NCI-H1417 (cell line): Measurements from ENCODE around the gene ZNF841.
"Not testable (repeated sequence)": the region's sequence is repeated elsewhere in the genome, so short reads cannot be mapped to it uniquely, and the experiment has no call there.

Experiments
- DNase-seq, 3 experiments: peaks; one replicate each; lab custom pipeline; 2025; lab: John Stamatoyannopoulos, UW

ZNF841 gene

DNA sequence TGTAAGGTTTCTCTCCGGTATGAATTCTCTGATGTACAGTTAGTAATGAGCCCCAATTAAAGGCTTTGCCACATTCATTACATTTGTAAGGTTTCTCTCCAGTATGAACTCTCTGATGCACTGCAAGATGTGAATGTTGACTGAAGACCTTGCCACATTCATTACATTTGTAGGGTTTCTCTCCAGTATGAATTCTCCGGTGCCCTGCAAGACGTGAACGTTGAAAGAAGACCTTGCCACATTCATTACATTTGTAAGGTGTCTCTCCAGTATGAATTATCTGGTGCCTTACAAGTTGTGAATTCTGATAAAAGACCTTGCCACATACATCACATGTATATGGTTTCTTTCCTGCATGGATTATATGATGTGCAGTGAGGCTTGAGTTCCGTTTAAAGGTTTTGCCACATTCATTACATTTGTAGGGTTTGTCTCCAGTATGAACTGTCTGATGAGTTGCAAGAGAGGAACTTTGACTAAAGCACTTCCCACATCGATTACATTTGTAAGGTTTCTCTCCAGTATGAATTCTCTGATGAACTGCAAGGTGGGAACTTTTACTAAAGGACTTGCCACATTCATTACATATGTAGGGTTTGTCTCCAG is 29.2 kb downstream of the ZNF841 start:
- no peak for DNase-seq

DNA sequence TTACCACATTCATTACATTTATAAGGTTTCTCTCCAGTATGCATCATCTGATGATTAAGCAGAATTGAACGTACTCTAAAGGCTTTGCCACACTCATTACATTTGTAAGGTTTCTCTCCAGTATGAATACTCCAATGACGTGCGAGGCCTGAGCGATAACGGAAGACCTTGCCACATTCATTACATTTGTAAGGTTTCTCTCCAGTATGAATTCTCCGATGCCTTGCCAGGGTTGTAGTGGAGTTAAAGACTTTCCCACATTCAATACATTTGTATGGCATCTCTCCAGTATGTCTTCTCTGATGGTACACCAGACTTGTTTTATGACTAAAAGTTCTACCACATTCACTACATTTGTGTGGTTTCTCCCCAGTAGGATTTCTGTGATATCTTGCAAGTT is 30.2 kb downstream of the ZNF841 start:
- DNase-seq: no peak

DNA sequence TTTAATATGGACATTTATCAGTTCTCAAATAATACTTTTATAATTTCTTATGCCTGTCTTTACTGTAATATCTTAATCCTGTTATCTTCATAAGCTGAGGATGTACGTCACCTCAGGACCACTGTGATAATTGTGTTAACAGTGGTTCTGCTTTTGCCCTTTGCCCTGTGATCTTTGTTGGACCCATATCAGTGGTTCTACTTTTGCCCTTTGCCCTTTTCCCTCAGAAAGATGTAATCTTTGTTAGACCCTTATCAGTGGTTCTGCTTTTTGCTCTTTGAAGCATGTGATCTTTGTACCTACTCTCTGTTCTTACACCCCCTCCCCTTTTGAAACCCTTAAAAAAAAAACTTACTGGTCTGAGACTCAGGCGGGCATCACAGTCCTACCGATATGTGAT is 39.1 kb downstream of the ZNF841 start:
- not testable (repeated sequence) for DNase-seq

DNA sequence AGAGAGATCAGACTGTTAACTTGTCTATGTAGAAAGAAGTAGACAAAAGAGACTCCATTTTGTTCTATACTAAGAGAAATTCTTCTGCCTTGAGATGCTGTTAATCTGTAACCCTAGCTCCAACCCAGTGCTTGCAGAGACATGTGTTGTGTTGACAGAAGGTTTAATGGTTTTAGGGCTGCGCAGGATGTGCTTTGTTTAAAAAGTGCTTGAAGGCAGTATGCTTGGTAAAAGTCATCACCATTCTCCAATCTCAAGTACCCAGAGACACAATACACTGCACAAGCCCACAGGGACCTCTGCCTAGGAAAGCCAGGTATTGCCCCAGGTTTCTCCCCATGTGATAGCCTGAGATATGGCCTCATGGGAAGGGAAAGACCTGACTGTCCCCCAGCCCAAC is 43.8 kb downstream of the ZNF841 start:
- DNase-seq: peak in 1 of 3 experiments; percentile 11

DNA sequence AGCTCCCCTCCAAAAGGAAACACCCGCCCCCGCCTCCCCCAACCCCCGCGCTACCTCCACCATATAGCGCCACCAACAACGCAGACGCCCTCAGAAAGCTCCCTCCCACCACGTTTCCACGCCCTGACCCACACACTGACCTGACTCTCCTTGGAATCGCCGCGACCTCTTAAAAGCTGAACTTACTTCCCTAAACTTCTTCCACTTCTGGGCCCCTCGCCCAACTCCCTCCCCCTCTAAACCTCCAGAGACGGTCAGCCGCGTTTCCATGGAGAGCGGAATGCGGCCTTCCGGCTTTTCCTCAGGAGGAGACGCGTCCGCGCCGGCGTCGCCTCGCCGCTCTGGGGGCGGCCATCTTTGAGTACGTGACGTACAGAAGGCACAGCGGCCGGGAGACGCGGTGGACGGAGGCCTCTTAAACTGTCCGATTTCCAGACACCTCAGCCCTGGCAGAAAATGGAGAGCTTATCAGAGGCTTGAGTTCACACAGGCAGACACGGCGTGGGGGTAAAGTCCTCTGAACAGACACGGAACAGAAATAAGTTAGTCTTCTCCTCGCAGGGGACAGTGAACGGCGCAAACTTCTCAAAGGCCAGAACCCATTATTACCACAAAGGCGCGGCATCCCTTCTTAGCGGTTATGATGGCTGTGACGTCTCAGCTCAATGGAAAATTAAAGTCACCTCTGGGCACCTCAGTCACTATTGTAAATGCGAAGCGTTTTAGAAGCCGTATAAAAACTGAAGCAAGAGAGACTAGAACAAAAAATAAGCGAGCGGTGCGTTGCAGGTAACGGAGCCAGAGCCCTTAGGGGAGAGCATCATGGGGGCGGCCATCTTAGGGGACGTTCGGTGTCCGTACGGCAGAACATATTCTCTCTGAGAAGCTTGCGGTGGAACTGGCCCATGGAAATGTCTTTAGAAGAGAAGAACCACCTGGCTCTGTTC is 46.7 kb downstream of the ZNF841 start, which contains the start of gene ZNF432:
ZNF432 (minus strand) TSS at position 284 of the 947 bp plus-strand sequence. CDS start 1,970 bp downstream, outside the sequence.
- DNase-seq: peak; percentile 89 to 96 (median 94)

DNA sequence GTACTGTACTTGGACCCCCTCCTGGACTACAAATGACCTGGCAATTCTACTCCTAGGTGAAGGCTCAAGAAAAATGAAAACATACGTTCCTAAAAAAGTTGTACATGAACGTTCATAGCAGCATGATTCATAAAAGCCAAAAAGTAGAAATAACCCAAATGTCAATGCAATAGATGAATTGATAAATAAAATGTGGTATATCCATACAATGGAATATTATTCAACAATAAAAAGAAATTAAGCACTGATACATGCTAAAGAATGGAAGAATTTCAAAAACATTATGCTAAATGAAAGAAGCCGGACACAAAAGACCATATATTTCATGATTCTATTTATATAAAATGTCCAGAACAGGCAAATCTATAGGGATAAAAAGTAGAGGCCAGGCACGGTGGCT is 56.4 kb downstream of the ZNF841 start:
- DNase-seq: no peak

DNA sequence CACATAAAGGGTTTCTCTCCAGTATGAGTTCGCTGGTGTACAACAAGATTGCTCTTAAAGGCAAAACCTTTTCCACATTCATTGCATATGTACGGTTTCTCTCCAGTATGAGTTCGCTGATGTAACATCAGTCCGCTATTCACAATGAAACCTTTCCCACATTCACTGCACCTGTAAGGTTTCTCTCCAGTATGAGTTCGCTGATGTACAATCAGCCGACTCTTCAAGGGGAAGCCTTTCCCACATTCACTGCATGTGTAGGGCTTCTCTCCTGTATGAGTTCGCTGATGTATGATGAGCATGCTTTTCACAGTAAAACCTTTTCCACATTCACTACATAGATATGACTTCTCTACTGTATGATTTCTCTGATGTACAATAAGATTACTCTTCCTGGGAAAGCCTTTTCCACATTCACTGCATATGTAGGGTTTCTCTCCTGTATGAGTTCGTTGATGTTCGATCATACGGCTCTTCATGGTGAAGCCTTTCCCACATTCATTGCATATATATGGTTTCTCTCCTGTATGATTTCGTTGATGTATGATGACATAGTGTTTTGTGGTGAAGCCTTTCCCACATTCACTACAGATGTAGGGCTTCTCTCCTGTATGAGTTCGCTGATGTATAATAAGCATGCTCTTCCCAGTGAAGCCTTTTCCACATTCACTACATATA is 61.4 kb downstream of the ZNF841 start:
- DNase-seq: peak in 1 of 3 experiments; percentile 11

DNA sequence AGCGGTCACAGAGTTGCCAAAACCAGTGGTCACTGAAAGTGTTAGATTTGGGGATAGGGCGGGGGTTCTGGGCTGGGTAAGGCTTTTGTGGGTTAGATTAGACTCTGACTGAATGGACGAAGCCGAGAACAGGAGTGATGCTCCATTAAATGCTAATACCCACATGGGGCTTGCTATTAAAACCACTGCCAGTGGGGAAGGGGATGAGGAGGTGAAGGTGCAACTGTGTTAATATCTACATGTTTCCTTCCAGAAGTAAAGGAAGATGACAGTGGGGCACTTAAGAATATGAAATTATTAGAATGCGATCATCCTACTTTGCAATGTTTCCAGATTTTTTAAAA is 66.8 kb downstream of the ZNF841 start:
- DNase-seq: no peak

DNA sequence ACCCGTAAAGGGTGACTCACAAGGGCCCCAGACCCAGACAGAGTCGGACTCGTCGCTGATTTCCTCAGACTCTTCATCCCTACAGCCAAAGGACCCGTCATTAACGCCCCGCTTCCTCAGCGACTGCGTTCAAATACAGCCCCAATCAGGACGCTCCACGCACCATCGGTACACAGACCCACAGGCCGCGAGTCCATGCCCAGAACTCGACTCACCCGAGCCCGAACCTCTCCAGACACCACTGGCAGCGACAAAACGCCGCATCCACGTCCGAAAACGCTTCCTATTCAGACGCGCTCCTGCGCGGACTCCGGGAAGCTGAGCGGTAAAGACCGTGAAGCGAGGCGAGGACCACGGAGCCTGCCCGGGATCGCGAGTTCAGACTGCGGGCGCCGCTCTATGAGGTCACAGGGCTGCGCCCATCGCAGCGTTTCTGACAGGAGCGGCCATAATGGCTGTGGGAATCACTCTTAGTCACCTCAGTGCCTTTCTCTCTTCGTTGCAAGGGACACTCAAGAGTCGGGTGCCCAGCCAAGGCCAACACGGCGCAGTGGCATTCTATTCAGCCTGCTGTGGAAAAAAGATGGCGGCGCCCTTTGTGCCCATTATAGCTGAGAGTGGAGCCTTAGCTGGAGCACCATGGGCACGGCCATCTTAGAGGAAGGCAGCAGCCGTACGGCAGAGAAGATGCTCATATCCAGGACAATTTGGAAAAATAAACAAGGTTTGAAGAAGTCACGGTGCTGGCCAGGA is 67.4 kb downstream of the ZNF841 start, which contains the start of gene ZNF614:
ZNF614 (minus strand) TSS at position 353 of the 753 bp plus-strand sequence. CDS start 2,634 bp downstream, outside the sequence.
- DNase-seq: peak; percentile 89 to 94 (median 92)

DNA sequence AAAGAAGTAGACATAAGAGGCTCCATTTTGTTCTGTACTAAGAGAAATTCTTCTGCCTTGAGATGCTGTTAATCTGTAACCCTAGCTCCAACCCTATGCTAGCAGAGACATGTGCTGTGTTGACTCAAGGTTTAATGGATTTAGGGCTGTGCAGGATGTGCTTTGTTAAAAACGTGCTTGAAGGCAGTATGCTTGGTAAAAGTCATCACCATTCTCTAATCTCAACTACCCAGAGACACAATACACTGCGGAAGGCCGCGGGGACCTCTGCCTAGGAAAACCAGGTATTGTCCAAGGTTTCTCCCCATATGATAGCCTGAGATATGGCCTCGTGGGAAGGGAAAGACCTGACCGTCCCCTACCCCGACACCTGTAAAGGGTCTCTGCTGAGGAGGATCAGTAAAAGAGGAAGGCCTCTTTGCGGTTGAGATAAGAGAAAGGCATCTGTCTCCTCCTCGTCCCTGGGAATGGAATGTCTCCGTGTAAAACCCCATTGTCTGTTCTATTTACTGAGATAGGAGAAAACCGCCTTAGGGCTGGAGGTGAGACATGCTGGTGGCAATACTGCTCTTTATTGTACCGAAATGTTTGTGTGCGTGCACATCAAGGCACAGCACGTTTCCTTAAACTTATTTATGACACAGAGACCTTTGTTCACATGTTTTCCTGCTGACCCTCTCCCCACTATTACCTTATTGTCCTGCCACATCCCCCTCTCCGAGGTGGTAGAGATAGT is 69.1 kb downstream of the ZNF841 start:
- not testable (repeated sequence) for DNase-seq

DNA sequence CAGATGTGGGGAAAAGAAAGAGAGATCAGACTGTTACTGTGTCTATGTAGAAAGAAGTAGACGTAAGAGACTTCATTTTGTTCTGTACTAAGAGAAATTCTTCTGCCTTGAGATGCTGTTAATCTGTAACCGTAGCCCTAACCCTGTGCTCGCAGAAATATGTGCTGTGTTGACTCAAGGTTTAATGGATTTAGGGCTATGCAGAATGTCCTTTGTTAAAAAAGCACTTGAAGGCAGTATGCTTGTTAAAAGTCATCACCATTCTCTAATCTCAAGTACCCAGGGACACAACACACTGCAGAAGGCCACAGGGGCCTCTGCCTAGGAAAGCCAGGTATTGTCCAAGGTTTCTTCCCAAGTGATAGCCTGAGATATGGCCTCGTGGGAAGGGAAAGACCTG is 71.1 kb downstream of the ZNF841 start:
- DNase-seq: not testable (repeated sequence)

DNA sequence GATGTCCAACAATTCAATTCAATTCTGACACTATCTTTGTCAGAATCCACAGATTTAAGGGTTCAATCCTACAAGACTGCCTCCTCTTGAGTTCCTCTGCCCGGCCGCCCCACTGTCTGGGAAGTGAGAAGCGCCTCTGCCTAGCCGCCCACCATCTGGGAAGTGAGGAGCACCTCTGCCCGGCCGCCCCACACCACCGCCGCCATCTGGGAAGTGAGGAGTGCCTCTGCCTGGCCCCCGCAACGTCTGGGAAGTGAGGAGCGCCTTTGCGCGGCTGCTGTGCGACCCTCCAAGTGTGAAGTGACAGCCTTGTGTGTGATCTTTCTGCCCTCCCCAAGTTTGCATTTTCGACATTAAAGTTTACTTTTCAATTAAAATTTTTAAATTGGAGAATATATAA is 73.4 kb downstream of the ZNF841 start:
- DNase-seq: no peak

DNA sequence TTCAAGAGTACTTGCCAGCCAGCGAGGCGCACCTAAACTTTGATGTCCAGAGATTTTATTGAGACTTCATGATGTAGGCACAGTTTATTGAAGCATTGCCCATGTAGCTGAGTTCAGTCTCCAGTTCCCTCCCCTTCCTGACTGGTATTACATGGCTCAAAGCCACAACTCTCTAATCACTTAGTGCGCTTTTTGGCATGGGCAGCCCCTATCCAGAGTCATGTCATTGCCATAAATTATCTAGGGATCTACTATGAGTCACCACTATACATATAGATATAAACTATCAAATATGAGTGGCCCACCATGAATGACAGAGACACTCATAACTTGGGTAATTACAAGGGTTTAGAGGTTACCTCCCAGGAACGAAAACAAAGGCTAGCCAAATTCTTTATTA is 75.1 kb downstream of the ZNF841 start:
- no peak for DNase-seq
